ENCODE data around the gene PTTG1IP. TPM values are rescaled to one million over a fixed set of nuclear protein-coding genes. Genes with fewer than 3 reads are reported as not detected.

The PTTG1IP gene
- total RNA-seq, 6 experiments from 2014 or later, result 241 to 290 (median 277) TPM

DNA sequence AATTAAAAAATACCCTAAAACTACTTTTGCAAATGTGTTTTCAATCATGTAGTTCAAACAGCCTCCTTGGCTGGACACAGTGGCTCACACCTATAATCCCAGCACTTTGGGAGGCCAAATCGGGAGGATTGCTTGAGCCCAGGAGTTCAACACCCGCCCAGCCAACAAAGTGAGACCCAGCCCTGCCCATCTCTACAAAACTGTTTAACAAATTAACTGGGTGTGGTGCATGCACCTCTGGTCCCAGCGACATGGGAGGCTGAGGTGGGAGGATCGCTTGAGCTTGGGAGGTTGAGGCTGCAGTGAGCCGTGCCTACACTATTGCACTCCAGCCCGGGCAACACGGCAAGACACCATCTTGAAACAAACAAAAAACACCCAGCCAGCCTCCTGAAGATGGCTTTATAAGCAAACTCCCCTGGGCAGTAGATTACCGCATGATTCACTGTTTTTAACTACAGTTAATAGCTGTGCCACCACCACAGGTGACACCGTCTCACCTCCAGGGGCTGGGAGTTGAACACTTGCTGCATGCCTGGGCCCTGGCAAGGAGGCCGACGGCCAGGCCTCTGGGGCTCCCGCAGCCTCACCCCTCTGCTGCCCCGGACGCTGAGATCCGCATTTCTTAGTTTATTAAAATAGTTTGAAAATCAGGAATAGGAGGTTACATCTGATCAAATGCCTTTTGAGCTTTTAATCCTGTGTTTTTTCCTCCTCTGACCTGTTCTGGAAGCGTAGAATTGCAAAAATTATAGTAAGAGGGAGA is 16.2 kb downstream of the PTTG1IP start:
- peaks cover 2% of the 10 kb centered on the region; the same call in 1 of the 2 replicates for H3K27me3 Mint-ChIP-seq (ENCODE audit: insufficient read depth)
- H3K36me3 Mint-ChIP-seq (ENCODE audit: low read depth), result peaks cover 48% of the 10 kb centered on the region
- H3K9me3 Mint-ChIP-seq, result no peaks in the 10 kb centered on the region
- H3K4me3 Mint-ChIP-seq, result no peak overlapping the region
- H3K4me1 Mint-ChIP-seq (ENCODE audit: low read depth), result peaks cover 18% of the 10 kb centered on the region
- TF ChIP-seq, protein P1, sequence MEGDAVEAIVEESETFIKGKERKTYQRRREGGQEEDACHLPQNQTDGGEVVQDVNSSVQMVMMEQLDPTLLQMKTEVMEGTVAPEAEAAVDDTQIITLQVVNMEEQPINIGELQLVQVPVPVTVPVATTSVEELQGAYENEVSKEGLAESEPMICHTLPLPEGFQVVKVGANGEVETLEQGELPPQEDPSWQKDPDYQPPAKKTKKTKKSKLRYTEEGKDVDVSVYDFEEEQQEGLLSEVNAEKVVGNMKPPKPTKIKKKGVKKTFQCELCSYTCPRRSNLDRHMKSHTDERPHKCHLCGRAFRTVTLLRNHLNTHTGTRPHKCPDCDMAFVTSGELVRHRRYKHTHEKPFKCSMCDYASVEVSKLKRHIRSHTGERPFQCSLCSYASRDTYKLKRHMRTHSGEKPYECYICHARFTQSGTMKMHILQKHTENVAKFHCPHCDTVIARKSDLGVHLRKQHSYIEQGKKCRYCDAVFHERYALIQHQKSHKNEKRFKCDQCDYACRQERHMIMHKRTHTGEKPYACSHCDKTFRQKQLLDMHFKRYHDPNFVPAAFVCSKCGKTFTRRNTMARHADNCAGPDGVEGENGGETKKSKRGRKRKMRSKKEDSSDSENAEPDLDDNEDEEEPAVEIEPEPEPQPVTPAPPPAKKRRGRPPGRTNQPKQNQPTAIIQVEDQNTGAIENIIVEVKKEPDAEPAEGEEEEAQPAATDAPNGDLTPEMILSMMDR (IDR thresholded peaks at IDR 0.05), result no peak
- no peak for DNase-seq
- no peak overlapping the region; the same call in 1 of the 2 replicates for H3K27ac Mint-ChIP-seq

DNA sequence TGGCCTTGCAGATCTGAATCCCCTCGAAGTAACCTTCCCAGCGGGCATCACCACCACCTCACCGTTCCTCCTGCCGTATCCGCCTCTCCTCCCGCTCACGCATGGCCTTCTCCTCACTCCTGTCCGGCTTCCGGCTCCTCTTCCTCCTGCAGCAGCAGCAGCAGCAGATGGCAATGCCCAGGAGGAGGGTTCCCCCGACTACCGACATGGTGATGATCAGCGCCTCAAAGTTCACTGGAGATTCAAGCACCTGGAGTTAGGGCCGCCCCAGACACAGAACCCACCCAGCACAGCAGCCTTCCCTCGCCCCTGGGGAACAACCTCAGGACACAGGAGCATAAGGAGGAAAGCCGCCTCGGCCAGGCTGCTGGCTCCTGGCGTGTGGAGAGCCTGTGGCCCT is 17.4 kb downstream of the PTTG1IP start:
- H3K9me3 Mint-ChIP-seq, result no peaks in the 10 kb centered on the region
- no peak overlapping the region for H3K4me3 Mint-ChIP-seq
- H3K36me3 Mint-ChIP-seq (ENCODE audit: low read depth), result peaks cover 40% of the 10 kb centered on the region
- DNase-seq, result no peak
- no peak overlapping the region for H3K27ac Mint-ChIP-seq
- H3K27me3 Mint-ChIP-seq (ENCODE audit: insufficient read depth), result no peaks in the 10 kb centered on the region
- H3K4me1 Mint-ChIP-seq (ENCODE audit: low read depth), result peaks cover 12% of the 10 kb centered on the region
- TF ChIP-seq, protein P1 (IDR thresholded peaks at IDR 0.05), result no peak

DNA sequence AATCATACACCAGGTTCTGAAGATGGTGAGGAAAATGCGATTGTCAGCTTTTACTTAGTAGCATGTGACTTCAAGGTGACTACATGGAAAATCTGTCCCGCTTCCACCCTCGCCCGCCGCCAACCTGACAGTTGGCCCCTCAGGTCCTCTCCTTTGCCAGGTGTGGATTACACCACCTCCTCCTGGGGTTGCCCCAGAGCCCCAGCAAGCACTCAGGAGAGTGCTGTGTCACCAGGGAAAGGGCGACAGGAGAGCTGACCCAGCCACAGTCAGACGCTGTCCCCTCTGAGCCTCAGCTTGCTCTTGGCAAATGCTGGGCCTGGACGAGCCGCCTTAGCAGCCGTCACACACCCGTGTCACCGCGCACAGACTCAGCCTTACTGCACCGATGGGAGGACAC is 17.9 kb downstream of the PTTG1IP start:
- H3K27me3 Mint-ChIP-seq (ENCODE audit: insufficient read depth), result no peaks in the 10 kb centered on the region
- H3K9me3 Mint-ChIP-seq, result no peaks in the 10 kb centered on the region
- peaks cover 12% of the 10 kb centered on the region for H3K4me1 Mint-ChIP-seq (ENCODE audit: low read depth)
- no peak overlapping the region for H3K27ac Mint-ChIP-seq
- no peak overlapping the region for H3K4me3 Mint-ChIP-seq
- peaks cover 43% of the 10 kb centered on the region for H3K36me3 Mint-ChIP-seq (ENCODE audit: low read depth)
- TF ChIP-seq, protein P1 (IDR thresholded peaks at IDR 0.05), result no peak
- no peak for DNase-seq

DNA sequence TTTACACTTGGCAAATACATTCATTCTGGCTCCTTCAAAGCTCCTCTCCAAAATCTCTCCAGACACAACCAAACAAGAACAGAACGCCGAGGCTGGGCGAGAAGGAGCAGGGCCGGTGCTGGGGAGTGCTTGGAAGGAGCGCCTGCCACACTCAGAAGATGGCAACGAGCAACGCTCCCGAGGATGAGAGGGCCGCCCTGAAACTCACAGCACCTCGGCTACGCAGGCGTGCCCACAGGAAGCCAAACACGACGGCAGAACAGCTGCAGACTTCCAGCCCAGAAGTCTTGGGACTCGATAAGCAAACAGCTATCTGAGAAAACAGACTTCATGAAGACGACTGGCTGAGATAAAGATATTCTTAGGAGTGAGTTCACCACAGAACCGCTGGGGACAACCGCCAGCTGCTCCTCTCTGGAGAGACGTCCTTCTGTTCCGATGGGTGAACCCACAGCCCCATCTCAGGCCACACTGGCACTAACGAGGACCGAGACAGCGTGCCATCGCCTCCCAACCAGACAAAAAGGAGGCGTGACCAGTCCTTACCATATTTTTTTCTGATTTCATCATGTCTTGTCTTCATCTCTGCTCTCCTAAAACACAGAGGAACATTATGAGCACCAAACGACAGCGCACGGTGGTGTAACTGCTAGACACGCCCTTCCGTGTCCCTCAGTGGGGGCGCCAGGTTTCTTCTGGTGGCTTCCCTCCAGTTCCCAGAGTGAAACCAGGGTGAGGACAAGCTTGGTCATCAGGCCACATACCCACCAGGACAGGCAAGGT is 18.6 kb downstream of the PTTG1IP start:
- H3K4me1 Mint-ChIP-seq (ENCODE audit: low read depth), result peaks cover 12% of the 10 kb centered on the region
- H3K9me3 Mint-ChIP-seq, result no peaks in the 10 kb centered on the region
- H3K27ac Mint-ChIP-seq, result no peak overlapping the region
- no peaks in the 10 kb centered on the region for H3K27me3 Mint-ChIP-seq (ENCODE audit: insufficient read depth)
- TF ChIP-seq, protein P1 (IDR thresholded peaks at IDR 0.05), result no peak
- H3K36me3 Mint-ChIP-seq (ENCODE audit: low read depth), result peaks cover 38% of the 10 kb centered on the region
- no peak for DNase-seq
- no peak overlapping the region for H3K4me3 Mint-ChIP-seq

DNA sequence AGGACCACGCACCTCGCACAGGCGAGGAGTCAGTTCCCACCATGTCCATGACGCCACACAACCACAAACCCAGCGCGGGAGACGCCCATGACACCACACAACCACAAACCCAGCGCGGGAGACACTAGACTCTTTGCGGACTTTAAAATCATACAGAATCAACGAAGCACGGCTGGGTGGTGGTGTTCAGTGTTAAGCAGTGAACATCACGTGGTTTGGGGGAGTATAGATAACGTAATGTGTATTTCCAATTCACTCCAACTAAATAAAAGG is 19.2 kb downstream of the PTTG1IP start:
- H3K27ac Mint-ChIP-seq, result no peak overlapping the region
- no peak overlapping the region for H3K4me3 Mint-ChIP-seq
- H3K36me3 Mint-ChIP-seq (ENCODE audit: low read depth), result peaks cover 34% of the 10 kb centered on the region
- H3K9me3 Mint-ChIP-seq, result no peaks in the 10 kb centered on the region
- no peaks in the 10 kb centered on the region for H3K27me3 Mint-ChIP-seq (ENCODE audit: insufficient read depth)
- peaks cover 12% of the 10 kb centered on the region for H3K4me1 Mint-ChIP-seq (ENCODE audit: low read depth)
- TF ChIP-seq, protein P1 (IDR thresholded peaks at IDR 0.05), result no peak
- DNase-seq, result no peak
